Measurements from ENCODE around the gene SRGAP1.

The SRGAP1 gene

DNA sequence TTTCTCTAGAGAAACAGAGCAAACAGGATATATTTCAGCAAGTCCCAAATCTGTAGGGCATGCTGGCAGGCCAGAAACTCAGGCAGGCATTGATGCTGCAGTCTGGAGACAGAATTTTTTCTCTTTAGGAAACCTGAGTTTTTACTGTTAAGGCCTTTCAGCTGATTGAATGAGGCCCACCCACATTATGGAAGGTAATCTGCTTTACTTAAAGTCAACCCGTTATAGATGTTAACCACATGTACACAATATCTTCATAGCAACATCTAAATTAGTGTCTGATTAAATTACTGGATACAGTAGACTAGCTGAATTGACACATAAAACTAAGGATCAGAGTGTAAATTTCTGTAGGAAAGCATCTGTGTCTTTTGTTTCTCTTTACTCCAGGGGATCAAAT, 65.2 kb downstream of the SRGAP1 start:
- no peak for DNase-seq (ENCODE audit: low spot score)

DNA sequence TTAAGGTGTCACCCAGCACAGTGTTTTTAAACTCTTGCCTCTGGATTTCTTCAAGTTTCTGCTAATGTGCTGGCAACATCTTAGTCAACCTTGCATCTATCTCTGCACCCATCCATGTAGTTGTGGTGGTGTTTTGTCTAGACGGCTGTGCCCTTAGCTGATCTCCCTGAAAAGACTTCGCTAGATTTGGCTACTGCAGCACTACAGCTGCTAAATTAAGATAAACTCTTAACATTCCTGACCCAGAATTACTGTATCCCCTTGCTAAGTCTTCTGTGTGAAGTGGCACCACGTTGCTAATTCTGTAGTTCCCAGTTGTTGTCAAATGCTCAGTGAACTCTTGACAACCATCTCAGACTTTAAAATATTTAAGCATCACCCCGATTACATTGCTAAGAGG, 66.8 kb downstream of the SRGAP1 start:
- no peak for DNase-seq (ENCODE audit: low spot score)

DNA sequence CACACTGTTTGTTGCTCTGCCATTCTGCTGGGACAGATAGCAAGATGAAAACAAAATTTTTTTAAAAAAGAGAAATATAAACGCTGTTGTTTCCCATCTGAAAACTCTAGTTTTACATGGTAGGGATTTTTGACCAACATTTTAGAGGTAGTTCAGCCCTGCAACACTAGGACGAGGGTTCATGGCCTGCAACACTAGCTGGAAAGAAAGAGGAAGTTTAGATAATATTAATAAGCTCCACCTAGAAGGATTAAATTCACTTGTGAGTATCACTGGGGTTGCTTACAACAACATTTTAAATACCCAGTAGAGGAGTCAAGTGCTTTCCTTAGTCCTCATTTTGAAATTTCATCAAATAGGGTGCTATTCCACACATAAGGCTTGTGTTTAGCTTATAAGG, 68.2 kb downstream of the SRGAP1 start:
- DNase-seq (ENCODE audit: low spot score) = no peak

DNA sequence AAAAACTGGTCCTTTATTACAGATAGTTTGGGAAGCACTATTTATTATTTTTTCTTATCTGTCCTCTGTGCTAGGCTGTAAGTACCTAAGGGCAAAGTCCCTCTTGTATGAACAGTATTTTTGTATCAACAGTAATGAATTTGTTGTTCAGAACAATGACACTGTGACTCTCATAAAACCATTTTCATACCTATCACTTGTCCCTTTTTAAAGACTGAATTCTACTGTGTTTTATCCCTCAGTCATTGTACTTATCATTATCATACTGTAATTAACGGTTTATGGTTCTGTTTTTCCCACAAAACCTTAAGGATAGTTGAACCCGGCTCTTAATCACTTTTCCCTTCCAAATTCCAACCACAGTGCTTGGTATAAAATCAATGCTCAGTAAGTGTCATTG, 69.4 kb downstream of the SRGAP1 start:
- DNase-seq (ENCODE audit: low spot score) = no peak

DNA sequence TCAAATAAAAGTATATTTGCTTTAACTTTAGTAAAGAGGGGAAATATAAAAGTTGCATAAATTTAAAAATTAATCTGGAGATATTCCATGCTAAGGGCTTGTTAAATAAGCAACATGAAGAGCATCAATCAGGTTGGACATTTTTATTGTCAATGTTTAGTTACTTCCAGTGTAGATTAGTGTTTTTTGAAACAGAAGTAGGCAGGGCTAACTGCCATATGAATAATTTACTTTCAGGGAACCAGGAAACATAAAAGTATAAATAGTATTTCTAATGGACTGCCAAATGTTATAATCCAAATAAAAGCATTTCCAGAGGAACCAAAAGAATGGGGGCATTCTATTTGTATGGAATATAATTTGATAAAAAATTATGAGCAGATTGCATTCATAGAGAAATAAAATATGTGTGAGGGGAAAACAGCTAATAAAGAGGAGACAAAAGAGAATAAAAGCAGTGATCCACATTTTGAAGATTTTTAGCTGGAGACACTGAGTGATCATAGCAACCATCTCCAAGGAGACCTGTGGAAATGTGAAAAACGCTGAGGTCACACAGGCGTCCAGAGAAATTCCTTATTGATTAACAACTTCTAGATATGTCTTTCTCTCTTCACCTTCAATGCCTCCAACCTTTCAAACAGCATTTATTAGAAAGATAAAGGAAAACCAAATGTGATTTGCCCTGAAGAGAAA, 70.8 kb downstream of the SRGAP1 start:
- peak; percentile 62 for DNase-seq (ENCODE audit: low spot score)

DNA sequence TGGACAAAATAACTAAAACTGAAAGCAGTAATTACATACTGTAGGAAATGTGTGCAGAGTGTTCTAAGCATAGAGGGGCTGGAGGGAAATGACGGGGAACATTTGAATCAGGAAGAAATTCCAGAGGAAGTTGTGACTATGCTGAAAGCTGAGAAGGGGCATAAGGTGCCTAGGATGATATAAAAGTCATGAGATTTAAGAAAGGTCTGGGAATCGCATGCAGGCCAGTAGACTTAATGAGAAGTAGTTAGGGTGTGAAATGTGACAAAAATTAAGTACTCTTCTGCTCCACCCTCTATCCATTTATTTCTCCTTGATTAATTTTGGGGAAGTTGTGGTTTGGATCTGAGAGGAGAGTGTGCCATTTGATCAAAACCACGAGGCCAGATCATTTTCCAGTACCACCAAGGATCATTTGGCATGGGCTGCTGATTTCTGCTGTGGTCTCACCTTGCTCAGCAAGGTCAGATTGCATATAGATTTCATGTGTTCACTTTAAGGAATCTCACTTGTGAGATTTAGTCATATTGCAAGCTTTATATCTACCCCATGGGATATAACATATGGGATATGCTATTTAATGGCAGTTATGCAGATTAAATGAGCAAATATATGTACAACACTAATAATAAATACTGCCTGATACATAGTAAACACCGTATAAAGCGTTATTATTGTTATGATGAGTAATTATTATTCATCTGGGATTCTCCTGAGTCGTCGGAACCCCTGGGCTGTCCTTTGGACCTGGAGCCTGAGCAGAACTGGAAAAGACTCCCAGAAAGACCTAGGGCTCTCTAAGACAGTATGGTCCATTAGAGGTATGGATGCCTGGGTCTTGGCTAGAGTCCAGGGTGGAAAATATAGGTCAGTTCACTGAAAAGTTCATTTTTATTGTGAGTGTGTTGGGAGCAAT, 72.3 kb downstream of the SRGAP1 start:
- DNase-seq (ENCODE audit: low spot score) = no peak

DNA sequence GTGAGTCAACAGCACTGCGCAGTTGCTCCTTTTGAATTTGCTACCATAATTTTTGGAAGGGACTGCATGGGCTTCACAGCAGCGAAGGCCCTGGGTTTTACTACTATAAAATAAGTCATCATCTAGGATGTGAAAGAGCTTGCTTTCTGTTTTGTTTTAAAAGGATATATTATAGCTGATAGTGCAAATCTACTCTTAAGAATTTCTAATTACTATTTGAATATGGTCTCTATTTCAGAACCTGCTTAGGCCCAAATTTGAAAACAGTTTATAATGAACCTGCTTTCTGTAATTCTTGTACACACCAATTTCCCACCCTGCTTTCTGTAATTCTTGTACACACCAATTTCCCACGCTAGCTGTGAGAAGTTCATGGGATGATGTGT, 73.0 kb downstream of the SRGAP1 start:
- DNase-seq (ENCODE audit: low spot score) = no peak

DNA sequence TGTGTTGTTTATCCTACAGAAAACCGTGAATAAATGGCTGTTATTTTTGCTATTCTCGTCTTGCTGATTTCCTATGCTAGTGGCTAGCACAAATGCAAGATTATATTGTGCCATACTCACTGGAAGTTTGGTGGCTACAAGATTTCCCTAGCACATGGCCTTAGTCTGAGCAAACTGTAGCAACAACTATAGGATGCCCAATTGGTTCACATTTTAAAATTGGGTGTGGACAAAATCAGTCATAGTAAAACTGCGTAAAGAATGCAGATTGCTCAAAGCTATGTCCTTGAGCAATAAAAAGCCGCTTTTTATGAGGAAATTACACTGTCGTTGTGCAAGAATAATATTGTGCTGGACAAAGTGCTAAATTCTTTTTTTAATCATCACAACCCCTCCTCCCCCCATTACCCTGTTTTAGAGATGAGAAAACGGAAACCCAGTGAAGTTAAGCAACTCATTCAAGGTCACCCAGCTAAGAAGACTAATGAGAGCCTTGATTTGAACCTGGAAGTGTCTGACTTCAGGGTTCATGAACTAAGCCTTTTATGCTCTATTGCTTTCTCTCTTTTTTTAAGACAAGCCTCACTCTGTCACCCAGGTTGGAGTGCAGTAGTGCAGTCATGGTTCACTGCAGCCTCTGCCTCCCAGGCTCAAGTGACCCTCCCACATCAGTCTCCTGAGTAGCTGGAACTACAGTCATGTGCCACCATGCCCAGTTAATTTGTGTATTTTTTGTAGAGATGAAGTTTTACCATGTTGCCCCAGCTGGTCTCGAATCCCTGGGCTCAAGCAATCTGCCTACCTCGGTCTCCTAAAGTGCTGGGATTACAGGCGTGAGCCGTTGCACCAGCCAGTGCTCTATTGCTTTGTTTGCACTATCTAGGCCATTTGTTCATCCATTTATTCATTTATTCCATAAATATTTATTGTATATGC, 73.6 kb downstream of the SRGAP1 start:
- DNase-seq (ENCODE audit: low spot score) = peak; percentile 78

DNA sequence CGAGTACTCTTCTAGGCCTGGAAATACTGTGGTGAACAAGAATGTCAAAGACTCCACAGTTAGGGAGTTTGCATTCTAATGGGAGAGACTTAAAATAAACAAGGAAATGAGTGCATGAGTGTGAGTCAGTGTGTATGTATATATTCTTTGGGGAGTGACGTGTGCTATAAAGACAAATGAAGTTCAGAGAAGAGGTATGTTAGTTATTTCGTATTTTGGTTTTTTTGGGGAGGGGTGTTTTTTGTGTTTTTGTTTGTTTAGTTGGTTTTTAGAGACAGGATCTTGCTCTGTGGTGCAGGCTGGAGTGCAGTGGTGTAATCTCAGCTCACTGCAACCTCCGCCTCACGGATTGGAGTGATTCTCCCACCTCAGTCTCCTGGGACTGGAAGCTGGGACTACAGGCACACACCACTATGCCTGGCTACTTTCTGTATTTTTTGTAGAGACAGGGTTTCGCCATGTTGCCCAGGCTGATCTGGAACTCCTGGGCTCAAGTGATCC, 74.3 kb downstream of the SRGAP1 start:
- DNase-seq (ENCODE audit: low spot score) = peak; percentile 13

DNA sequence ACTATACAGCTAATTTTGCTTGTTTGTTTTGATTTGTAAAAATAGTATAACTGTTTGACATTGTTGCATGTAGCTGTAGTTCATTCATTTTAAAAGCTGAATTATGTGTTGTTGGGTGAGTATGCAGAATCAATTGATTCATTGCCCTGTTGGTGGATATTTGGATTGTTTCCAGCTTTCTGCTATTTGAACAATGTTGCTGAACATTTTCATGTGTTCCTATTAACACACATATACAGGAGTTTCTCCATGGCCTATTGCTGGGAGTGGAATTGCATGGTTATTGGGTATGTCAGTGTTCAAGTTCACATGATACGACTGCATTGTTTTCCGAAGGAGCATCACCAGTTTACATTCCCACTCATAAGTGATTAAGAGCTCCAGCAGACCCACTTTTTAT, 75.3 kb downstream of the SRGAP1 start:
- DNase-seq (ENCODE audit: low spot score) = no peak

DNA sequence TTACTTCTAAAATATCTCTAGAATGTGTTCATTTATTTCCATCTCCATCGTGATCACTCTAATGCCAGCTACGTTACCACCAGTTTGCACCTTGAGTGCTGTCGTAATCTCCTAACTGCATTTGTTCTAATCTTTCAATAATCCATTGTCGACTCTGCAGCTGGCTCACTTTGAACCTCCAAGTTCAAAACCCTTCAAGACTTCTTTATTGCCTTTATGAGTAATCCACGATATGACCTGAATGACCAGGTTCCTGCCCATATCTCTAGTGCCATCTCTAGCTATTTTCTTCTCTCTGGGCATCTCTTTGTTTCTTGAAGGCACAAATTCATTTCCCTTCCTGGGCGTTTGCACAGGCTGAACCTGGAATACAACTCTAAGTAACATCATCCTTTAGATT, 76.7 kb downstream of the SRGAP1 start:
- no peak for DNase-seq (ENCODE audit: low spot score)

DNA sequence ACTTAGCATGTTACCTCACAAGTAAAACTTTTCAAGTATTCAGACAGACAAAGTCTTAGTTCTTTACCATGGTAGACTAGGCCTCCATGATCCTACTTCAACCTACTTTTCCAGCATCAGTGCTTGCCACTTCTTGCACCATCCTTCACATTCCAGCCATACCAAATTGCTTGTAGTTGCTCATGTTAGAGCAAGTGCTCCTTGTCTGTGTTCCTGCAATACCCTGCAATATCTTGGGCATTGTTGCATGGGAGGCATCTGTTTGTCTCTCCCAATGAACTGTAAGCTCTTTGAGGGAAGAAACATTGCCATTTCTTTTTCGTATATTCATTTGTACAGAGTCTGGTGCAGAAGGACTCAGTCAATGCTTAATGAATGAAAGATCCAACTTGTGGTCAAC, 78.0 kb downstream of the SRGAP1 start:
- peak; percentile 59 for DNase-seq (ENCODE audit: low spot score)

DNA sequence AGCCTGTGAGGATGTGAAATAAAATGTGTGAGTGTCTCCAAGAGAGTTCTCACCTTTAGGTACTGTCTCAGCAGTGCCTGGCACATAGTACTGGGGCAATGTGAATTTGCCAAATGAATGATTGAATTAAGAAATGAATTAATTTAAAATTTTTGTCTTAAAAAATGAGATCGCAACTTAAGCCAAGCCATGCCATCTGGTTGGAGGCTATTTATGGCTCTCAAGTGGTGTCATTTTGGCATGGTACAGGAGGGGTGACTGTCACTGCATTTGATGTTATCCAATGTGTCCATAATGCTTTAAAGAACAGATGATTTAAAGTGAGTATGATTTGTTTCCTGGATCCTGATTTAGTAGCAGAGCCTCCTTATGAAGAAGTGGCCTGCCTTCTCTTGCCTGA, 80.3 kb downstream of the SRGAP1 start:
- DNase-seq (ENCODE audit: low spot score) = no peak

DNA sequence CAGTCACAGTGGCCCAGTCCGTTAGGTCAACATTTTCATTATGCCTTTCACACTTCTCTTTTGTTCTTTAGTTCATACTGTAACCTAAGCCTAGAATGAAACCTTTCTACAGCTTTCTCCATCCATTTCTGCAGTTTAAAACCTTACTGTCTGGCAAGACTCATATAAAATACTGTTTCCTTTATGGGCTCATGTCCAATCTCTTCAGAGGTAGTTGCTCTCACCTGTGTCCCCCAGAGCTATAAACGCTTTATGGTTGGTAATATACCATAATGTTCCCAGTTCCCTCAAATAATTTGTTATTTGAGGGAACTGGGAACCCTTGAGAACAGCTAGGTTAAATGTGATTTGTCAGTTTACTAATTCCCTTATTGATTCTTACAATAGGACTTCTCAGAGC, 83.0 kb downstream of the SRGAP1 start:
- no peak for DNase-seq (ENCODE audit: low spot score)

DNA sequence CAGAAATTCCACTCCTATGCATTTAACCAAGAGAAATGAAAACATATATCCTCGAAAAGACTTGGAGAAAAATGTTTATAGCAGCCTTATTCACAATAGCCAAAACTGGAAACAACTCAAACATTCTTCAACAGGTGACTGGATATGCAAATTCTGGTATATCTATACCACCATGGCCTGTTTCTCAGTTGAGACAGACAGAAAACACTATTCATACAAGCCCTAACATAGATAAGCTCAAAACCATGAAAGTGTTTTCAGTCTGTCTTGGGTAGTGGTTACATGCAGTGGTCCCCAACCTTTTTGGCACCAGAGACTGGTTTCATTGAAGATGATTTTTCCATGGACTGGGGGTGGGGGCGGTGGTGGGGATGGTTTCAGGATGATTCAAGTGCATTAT, 83.8 kb downstream of the SRGAP1 start:
- DNase-seq (ENCODE audit: low spot score) = no peak

DNA sequence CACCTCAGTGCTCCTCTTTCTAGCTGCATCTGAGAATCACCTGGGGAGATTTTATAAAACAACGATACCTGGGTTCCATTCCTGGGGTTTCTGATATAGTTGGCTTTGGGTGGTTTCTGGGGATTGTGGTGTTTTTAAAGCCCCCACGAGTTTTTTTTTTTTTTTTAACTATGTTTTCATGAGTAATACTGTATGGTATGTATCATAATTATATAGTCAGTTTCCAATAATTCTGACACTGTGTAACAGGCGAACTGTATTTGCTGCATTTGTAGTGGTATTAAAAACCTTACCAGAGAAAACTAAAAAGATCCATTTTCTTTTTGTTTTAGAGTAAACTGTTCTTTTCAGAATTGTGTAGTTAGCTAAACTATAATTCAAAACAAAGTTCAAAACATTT, 84.9 kb downstream of the SRGAP1 start:
- no peak for DNase-seq (ENCODE audit: low spot score)

DNA sequence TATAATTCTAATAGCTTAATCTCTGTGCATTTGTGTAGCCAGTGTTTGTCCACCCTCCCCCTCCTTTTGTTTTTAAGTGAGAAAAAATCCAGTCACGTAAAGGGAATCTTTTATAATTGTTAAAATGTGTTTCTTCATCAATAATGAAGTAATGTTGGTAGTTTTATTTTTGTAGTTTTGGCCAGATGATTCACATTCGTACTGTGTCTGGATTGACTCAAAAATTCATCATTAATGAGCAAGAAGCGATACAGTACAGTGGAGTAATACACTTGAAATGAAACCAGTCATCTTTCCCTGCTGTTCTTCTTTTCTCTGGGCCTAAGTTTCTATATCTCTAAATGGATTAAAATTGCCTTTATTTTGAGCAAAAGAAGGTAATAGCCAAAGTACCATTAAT, 86.5 kb downstream of the SRGAP1 start:
- DNase-seq (ENCODE audit: low spot score) = peak; percentile 61

DNA sequence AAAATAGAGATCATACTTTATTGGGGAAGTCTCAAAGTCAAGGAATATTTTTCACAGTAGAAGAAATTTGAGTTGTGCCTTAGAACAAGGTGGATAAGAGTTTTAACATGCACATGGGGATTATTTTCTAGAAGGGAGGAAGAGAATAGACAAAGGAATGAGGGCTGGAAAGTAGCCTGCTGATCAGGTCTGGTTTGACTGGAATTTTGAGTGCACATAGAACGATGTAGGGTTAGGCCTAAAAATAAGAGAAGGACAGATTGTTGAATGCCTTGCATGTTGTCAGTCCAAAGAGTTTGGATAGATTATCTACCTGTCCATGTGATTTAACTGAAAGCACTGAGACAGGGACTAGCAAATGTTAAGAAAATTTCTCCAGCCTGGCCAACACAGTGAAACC, 87.2 kb downstream of the SRGAP1 start:
- DNase-seq (ENCODE audit: low spot score) = no peak

DNA sequence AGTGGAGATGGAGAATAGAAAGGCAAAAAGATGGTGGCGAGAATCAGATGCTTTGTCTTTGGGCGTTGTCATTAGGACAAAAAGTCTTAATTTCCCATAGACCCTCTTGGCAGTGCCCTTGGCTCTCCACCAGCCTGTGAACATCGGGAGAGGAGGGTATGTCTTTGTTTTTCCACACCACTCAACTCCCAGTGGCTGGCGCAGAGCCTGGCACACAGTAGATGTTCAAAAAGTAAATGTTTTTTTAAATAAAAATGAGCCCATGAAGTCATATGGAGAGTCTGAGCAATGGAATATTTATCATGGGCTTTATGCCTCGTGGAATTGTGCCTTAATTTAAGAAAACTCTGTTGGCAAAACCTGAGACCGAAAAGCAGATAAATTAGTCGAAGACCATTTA, 90.4 kb downstream of the SRGAP1 start:
- DNase-seq (ENCODE audit: low spot score) = no peak

DNA sequence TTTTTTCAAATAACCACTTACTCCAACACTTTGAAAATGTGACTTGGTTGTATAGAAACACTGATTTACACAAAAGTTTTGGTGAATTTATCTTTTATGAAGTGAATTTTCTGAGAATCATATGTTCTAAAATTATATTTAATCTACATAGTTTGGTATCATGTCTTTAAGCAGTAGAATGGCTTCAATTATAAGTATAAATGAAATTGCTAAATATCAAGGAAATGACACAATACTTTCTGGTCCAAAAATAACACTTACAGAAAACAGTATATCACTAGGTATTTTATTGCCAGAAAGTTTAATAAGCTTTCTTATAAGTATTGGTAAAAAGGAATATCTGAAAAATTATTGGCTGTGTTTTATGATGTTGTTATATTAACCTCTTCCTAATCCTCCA, 90.9 kb downstream of the SRGAP1 start:
- no peak for DNase-seq (ENCODE audit: low spot score)

DNA sequence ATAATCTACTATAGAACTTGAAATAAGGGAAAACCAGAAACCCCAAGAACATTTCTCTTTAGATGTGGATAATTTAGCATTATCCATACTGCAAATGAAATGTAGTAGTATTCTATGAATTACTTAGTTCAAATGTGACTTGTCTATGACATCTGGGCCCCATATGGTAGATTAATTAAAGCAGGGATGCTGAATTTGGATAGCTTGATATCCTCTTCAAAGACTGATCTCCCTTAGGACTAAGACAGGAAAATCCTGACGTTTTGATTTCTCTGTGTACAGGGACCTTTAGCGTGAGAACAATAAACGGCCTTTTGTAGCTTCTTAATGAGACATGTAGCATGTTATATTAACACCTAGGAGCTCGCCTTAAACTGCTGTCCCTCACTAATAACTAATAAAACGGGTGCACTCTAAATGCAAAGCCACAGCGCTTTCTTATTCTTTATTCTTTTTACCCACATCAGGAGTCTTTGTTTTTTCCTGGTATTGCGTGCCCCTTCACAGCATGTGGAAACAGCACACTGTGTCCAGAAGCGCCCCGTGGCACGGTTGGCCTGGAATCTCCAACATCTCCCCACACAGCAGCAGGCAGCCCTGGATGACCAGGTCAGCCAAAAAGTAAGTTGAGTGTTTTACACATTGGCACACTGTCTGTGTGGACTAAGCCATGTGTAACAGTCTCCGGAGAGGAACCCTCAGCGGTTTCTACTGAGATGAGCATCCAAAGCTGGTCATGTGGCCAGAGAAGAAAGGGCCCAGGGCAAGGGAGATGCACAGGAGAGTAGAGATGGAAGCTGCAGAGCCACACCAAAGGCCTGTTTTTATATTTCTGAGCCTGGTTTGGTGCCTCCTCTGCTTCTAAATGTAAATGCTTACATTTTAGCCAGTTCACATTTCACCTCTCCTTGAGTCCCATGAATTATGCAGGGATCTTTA, 93.1 kb downstream of the SRGAP1 start:
- peak; percentile 14 for DNase-seq (ENCODE audit: low spot score)
